Erythroblast (primary cell): ENCODE results near the gene TMEM184B.
A peak's percentile ranks its signal among the peaks of the same experiment; 100 is the strongest.

Source experiments
- DNase-seq, 2 experiments: peaks; one replicate each; lab custom pipeline; 2025; lab: John Stamatoyannopoulos, UW
- GATA1 ChIP-seq: IDR thresholded peaks from 2 replicates; pipeline ENCODE4 v1.6.1; 2011; ENCODE audit warnings: low read depth, mild to moderate bottlenecking, control low read depth, low read length, moderate library complexity
- POLR2A ChIP-seq: IDR thresholded peaks from 2 replicates; pipeline ENCODE4 v1.6.1; 2011; ENCODE audit warnings: mild to moderate bottlenecking, low read length

TMEM184B gene

DNA sequence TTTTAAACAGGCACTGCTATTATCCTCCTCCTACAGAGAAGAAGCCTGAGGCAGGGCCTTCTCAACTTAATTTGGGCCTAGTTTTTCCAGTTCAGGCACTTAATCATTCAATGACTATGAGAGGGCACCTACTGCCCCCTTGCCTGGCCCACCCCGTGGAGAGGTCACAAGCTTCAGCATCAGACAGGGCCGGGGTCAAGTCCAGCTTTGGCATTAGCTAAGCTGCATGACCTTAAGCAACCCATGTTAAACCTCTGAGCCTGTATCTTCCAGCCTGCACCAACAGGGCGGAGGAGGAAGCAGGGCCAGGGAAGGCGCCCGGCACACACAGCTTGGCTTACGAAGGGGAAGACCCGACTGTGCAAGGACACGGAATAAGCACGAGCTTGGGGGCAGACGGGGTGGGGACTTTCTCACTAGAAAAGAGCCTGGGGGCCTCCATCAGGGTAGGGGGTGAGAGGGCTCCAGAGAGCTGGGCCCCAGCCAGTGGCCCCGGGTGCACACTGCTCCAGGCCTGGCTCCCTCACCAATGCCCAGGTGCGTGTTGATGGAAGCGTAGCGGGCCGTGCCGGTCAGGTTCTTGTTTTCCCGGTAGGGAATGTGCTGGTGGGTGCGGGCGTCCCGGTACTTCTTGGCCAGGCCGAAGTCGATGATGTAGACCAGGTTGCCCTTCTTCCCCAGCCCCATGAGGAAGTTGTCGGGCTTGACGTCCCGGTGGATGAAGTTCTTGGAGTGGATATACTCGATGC, 27.6 kb upstream of the TMEM184B start:
- no peak for DNase-seq
- TF ChIP-seq GATA1, result no peak
- no peak for TF ChIP-seq POLR2A

- DNase-seq, result no peak
- TF ChIP-seq POLR2A, result no peak
- TF ChIP-seq GATA1, result no peak
These were observed 26.9 kb upstream of the TMEM184B start for GRCh38 chr22:38299770-38300102.

DNA sequence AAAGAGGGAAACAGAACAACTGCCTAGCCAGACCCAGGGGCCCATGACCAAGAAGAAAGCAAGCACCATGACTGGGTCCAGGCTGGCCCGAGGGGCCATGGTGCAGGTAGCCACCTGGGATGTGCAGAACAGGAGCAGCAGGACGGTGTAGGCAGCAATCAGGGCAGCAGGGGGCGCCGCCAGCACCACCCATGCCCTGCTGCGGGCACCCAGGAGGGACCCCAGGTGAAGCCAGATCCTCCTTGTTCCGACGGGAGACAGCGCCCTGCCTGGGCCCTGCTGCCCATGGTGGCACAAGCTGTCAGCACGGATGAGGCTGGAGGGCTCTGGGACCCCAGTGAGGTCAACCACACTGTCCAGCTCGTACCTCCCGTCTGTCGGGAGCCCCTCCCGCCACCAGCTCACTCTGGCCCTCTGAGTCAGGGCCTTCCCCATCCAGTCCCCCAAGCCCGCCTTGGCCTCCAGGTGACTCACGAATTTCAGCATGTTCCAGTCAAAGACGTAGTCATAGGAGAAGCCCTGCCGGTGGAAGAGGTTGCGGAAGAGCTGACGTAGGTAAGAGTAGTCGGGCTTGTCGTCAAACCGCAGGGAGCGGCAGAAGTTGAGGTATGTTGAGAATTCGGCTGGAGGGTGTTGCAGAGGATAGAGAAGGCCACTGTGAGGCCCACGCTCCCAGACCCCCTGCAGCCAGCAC, 25.6 kb upstream of the TMEM184B start:
- TF ChIP-seq GATA1 (no peak), POLR2A (no peak)
- DNase-seq, result peak; percentile 16 to 49

GRCh38 chr22:38296372-38296771, 23.6 kb upstream of the TMEM184B start:
- TF ChIP-seq GATA1, result no peak
- no peak for TF ChIP-seq POLR2A
- no peak for DNase-seq

GRCh38 chr22:38295863-38296262, 23.1 kb upstream of the TMEM184B start:
- DNase-seq, result no peak
- TF ChIP-seq GATA1, result no peak

GRCh38 chr22:38295339-38295738, 22.5 kb upstream of the TMEM184B start:
- no peak for DNase-seq
- no peak for TF ChIP-seq POLR2A
- no peak for TF ChIP-seq GATA1

GRCh38 chr22:38294193-38294592, 21.4 kb upstream of the TMEM184B start:
- TF ChIP-seq GATA1 (no peak), POLR2A (no peak)
- DNase-seq, result no peak

DNA sequence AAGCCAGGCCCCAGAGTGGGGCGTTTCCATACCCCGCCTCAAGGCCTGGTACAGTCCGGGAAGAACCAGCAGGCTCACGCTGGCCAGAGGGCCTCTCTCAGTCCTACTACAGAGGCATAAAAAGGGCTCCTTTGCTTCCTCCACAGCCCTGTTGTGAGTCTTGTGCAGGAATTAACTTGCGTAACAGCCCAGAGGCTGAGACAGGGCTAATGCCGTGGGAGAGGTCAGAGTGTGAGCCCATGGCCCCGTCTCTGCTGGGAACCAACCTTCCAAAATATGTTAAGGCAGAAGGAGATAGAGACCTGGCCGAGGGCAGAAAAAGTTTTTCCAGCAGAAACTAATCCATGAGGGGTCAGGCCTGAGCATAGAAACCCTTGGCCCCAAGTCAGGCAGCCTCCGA, 19.9 kb upstream of the TMEM184B start:
- no peak for DNase-seq
- no peak for TF ChIP-seq POLR2A
- no peak for TF ChIP-seq GATA1

DNA sequence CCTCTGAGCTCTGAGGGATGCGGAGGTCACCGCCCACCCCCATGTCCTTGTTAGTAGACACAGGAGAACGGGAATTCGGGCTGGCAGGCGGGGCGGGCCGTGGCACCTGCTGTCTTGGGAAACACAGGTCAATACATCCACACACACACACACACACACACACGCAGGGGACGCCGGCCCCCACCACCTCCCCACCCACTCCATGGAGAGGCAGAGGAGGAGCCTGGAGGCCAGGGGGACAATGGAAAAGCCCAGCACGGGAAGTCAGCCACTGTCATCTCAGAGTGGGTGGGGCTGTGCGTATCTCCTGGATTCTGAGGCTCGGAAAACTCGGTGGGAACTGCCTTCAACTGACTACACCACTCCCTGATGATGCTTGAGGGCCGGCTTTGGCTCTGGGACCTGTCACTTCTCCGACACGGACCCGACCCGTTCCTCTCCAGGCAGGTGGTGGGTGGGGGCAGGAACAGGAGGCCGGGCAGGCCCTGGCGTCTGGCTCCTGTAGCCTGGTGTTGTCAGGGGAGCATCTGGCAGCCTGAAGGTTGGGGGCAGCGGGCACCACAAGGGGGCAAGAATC, 18.5 kb upstream of the TMEM184B start:
- no peak for TF ChIP-seq GATA1
- TF ChIP-seq POLR2A, result no peak
- DNase-seq, result no peak

DNA sequence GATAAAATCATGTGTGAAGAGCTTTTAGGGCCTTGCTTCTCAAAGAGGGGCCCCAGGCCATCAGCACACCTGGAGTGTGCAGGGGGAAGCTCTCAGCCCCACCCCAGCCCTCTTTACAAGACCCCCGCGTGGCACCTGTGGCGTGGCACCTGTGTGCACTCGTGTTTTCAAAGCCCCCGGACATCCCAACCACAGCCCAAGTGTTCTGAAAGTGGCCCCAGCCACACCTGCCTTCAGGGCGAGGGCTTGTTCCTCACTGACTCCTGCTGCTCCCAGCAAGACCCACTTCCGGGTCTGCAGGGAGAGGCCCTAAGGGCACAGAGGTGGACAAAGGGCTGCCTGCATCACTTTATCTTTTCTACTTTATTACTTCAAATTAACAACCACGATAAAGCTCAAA, 17.5 kb upstream of the TMEM184B start:
- no peak for DNase-seq
- TF ChIP-seq POLR2A (no peak), GATA1 (no peak)

GRCh38 chr22:38289583-38290082, 16.8 kb upstream of the TMEM184B start:
- no peak for TF ChIP-seq POLR2A
- TF ChIP-seq GATA1, result no peak
- DNase-seq, result no peak

DNA sequence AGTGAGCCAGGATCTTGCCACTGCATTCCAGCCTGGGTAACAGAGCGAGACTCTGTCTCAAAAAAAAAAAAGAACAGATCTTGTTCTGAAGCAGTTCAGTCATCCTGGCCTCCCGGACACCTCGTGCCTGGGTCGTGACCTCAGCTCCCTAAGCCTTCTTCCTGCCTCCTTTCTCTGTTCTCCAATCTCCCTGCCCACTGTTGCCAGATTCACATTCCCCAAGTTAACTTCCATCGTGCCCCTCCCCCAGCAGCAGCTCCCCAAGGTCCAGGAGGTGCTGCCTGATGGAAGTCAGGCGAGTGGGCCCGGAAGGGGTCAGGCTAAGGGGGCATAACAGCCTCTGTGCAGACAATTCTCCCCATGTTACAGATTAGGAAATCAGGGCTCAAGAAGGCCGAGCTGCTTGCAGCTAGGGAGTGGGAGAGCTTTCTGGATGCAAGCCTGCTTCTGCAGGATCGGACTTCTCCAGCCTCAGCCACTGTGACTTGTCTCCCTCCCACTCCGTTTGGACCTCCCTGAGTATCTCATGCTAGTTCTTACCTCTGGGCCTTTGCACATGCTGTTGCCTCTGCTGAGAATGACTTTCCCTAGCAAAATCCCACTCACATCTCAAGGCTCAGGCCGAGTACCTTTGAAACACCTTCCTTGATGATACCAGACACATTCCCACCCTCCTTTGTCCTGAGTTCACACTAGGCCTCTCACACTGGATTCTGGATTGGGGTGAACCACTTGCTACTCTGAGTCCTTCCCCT, 14.3 kb upstream of the TMEM184B start:
- TF ChIP-seq POLR2A (no peak), GATA1 (no peak)
- DNase-seq, result no peak

DNA sequence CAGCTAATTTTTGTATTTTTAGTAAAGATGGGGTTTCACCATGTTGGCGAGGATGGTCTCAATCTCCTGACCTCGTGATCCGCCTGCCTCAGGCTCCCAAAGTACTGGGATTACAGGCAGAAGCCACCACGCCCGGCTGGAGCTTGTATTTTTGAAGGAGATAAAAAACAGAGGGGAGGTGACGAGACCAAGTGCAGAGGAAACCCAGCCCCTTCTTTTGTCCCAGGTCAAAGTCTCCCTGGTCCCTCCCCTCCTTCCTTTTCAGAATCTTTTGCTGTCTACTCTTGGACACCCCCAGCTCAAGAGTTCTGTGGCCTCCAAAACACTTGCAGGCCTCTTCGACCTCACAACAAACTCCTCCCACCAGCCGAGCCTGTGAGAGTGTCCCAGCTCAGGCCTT, 12.2 kb upstream of the TMEM184B start:
- TF ChIP-seq GATA1, result no peak
- no peak for TF ChIP-seq POLR2A

DNA sequence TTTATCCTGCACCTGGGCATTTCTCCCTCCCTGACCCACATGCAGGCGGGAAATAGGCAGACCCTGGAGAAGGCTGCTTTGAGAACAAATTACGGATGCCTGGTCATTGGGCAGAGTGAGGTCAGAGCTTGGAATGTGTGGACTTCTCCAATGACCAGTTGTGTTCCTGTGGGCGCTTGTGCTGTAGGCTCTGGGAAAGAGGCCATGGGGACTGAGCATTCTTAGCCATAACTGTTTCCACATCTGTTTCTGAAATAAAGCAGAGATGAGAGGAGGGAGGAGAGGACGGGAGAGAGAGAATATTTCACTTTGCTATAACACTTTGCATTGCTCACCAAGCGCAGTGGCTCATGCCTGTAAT, 11.2 kb upstream of the TMEM184B start:
- DNase-seq, result no peak
- no peak for TF ChIP-seq POLR2A
- TF ChIP-seq GATA1, result no peak

More for the DNA sequence above, 12.2 kb upstream of the TMEM184B start:
- peak; percentile 42 to 68 for DNase-seq
